Naive B cell (primary cell): ENCODE measurements around the gene IRF2BP2. TPM values are rescaled to one million over a fixed set of nuclear protein-coding genes. Genes with fewer than 3 reads are reported as not detected.

ENCODE experiments used
- ATAC-seq, 2 donors: fragments of 150-1000 bp; cut with Tn5 transposase; 2 replicates each; pipeline ENCODE4 v1.10.0; 2021; ENCODE audit warnings: low read depth in 2 of 2, mild to moderate bottlenecking in 2 of 2, moderate library complexity in 2 of 2
- DNase-seq: peaks from one replicate; pipeline ENCODE4 v3.0.0; 2022
- H3K27ac Mint-ChIP-seq, 6 donors: one replicate each; pipeline ENCODE4 v1.8.0; 2020 to 2022; ENCODE audit warnings: mild to moderate bottlenecking in 6 of 6, mixed read lengths in 6 of 6, moderate library complexity in 5 of 6, inconsistent platforms in 2 of 6
- H3K27me3 Mint-ChIP-seq, 3 donors: one replicate each; pipeline ENCODE4 v1.8.0; 2021 to 2022; ENCODE audit warnings: mixed read lengths in 3 of 3, mild to moderate bottlenecking in 1 of 3
- H3K36me3 Mint-ChIP-seq, 2 donors: one replicate each; pipeline ENCODE4 v1.8.0; 2020 to 2022; ENCODE audit warnings: mixed read lengths in 2 of 2, inconsistent platforms in 1 of 2, mild to moderate bottlenecking in 1 of 2
- H3K4me1 Mint-ChIP-seq, 3 donors: one replicate each; pipeline ENCODE4 v1.8.0; 2020 to 2022; ENCODE audit warnings: mixed read lengths in 3 of 3, inconsistent platforms in 1 of 3, mild to moderate bottlenecking in 1 of 3, moderate library complexity in 1 of 3
- H3K4me3 Mint-ChIP-seq, 8 donors: one replicate each; pipeline ENCODE4 v1.8.0; 2020 to 2022; ENCODE audit warnings: mild to moderate bottlenecking in 8 of 8, mixed read lengths in 8 of 8, moderate library complexity in 8 of 8, inconsistent platforms in 2 of 8
- H3K9me3 Mint-ChIP-seq, 7 donors: one replicate each; pipeline ENCODE4 v1.8.0; 2020 to 2022; ENCODE audit warnings: mixed read lengths in 7 of 7, mild to moderate bottlenecking in 5 of 7, inconsistent platforms in 2 of 7, moderate library complexity in 1 of 7
- polyA plus RNA-seq, 6 donors: library from polyadenylated mRNA; unstranded; fragments of 300-500 nt; fragmentation: Illumina TruSeq; gene quantifications; one replicate each; pipeline ENCODE4 v1.2.3, GENCODE V29; 2021; ENCODE audit warnings: low read depth in 6 of 6

IRF2BP2 gene
- polyA plus RNA-seq, 6 donors from 2014 or later: 40.3 to 66.1 (median 55.3) TPM

DNA sequence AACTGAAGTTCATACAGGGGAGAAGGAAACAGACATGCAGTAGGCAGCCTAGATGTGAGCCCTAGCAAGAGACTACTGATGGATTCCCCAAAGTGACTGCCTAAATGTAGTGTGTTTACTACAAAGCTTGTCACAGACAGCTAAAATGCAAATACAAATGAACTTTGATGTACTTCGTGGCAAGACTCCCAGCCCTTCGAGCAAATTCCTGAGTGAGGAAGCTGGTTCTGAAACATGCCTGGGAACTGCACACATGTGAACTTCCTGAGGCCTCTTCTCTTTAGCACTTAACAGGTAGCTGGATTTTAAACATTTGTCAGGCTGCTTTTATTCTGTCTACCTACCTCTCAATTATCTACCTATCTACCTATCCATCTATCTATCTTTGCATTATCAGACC lies 6.7 kb upstream of the IRF2BP2 start:
- Mint-ChIP-seq H3K27me3 (no peaks in the 10 kb centered on the region), H3K27ac (no peak overlapping the region), H3K4me1 (peaks cover 20 to 28% (median 27%) of the 10 kb centered on the region in 3 donors), H3K4me3 (no peak overlapping the region), H3K36me3 (no peaks in the 10 kb centered on the region), H3K9me3 (no peaks in the 10 kb centered on the region)
- ATAC-seq (no peak), DNase-seq (no peak)

DNA sequence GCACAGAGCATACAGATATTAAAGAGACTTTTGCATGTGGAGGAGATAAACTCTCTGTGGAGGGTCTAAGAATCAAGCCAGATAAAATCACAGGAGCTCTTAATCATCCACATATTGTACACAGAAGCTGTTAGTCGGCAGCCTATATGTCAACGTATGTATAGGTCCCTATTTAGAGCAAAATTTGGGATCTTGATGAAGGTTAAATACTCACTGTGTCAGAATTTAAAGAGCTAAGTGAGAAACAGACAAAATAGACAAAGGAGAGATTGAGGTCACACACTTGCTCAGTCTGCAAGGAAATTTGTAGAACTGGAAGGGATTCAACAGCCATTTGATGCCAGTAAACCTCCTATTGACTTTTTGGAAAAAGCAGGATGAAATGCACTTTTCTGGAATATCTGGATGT lies 4.1 kb upstream of the IRF2BP2 start:
- peaks cover 25 to 34% (median 26%) of the 10 kb centered on the region in 3 donors for H3K4me1 Mint-ChIP-seq
- H3K27me3 Mint-ChIP-seq: peaks cover 0 to 5% (median 0%) of the 10 kb centered on the region in 3 donors
- peaks cover 0 to 2% (median 0%) of the 10 kb centered on the region in 7 donors for H3K9me3 Mint-ChIP-seq
- DNase-seq: no peak
- no peak for ATAC-seq
- H3K27ac Mint-ChIP-seq: peak overlapping the region in 4 of 6 donors; percentile 29 to 100 (median 64)
- H3K36me3 Mint-ChIP-seq: no peaks in the 10 kb centered on the region
- H3K4me3 Mint-ChIP-seq: peak overlapping the region in 2 of 8 donors; percentile 18 to 88

DNA sequence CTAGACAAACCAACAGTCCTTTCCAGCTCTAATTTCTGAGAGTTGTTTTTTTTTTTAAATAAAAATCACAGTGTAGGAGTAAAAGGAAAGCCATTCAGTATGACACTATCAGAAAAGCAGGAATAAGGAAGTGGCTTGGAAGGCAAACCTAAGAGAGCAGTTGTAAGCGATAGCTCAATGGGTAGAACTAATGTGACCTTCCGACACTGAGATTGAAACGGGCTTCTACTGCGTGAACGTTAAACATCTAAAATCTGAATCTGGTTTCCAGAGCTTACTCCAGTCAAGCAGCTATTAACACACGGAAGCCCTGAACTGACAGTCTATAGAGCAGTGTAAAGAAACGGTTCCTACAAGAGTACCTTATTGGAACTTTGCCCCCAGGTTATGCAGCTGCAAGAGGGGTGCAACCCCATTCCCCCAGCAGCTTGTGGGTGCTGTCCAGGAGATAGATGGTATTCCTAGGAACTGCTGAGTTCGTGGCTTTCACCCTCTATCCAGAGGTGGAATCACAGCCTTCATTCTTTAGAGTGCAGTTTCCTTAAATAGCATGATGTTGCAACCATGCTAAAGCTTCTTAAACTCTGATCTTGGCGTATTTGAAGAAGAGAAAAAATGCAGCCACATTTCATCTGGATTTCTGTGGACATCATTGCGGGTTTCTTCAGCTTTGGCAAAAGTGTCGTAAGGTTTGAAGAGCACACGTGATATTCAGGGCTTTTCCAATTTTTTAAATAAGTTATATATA lies 3.3 kb upstream of the IRF2BP2 start:
- DNase-seq: no peak

DNA sequence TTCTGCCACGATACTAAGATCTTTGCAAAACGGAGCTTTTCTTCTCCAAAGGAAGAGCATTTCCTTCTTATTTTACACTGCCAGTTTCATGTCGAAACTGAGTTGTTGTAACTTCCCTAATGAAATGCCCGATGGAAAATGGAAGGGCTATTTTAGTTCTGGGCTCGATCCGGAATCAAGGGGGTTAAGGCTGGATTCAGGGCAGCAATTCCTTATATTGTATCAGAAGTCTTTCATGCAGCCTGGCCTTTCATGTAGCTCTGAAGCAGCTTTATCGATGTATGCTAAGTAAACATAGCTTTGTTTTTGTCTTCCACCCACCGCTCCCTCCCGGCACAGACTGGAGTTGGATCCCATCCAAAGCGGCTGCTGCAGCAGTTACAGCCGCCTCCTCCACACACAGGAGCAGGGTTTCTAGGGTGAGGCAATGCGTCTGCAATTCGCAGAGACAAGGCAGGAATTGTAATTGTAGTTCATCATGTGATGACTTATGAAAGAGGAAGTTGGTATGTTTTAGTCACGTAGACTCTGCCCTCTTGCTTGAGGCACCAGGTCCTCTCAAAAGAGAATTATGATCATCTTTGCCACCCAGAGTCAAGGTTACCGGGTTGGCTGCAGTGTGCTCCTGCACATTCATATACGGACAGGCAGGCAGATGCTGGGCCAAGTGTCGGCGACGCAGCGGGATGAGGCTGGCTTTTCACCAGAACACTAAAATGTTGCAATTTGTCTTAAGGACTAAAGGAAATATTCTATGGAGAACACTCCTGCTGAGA lies 2.6 kb upstream of the IRF2BP2 start:
- Mint-ChIP-seq H3K9me3 (peaks cover 0 to 2% (median 0%) of the 10 kb centered on the region in 7 donors), H3K36me3 (peaks cover 0 to 7% of the 10 kb centered on the region in 2 donors), H3K4me3 (peak overlapping the region; percentile 86 to 97 (median 92)), H3K27me3 (peaks cover 0 to 5% (median 0%) of the 10 kb centered on the region in 3 donors), H3K27ac (peak overlapping the region; percentile 99 to 100 (median 99)), H3K4me1 (peaks cover 34 to 41% (median 34%) of the 10 kb centered on the region in 3 donors)
- DNase-seq (peak; percentile 85), ATAC-seq (peak; percentile 36)

More for the DNA sequence above, 3.3 kb upstream of the IRF2BP2 start:
- Mint-ChIP-seq H3K36me3 (no peaks in the 10 kb centered on the region), H3K9me3 (peaks cover 0 to 2% (median 0%) of the 10 kb centered on the region in 7 donors), H3K27me3 (peaks cover 0 to 5% (median 0%) of the 10 kb centered on the region in 3 donors), H3K4me1 (peaks cover 26 to 35% (median 26%) of the 10 kb centered on the region in 3 donors), H3K27ac (peak overlapping the region; percentile 99 to 100 (median 99)), H3K4me3 (peak overlapping the region; percentile 86 to 97 (median 92))
- no peak for ATAC-seq

DNA sequence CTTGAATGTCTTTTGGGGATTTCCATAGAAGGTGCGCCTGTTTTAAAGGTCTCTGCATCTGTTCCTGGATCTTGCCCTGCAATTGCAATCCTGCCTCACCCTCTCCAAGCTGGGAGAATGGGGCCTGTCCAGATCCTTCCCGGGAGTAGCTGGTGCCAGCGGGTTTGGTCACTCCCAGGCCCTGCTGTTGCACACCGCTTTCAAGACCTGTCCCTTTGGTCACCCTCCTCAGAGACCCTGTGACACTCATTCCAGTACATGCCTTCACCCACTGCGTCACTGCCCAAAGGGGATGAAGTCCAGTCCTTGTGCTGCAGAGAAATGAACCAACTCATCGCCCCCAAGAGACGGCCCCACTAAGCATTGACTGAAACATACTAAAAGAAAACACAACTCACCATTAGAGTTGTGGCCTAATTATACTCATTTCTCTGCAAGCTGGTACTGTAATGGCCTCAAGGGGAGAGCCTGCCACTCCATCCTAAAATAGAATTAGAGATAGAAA lies 1.9 kb upstream of the IRF2BP2 start:
- ATAC-seq (no peak), DNase-seq (no peak)
- H3K36me3 Mint-ChIP-seq: peaks cover 0 to 7% of the 10 kb centered on the region in 2 donors
- peak overlapping the region; percentile 86 to 97 (median 92) for H3K4me3 Mint-ChIP-seq
- peaks cover 40 to 44% (median 40%) of the 10 kb centered on the region in 3 donors for H3K4me1 Mint-ChIP-seq
- H3K27me3 Mint-ChIP-seq: peaks cover 0 to 5% (median 0%) of the 10 kb centered on the region in 3 donors
- peaks cover 0 to 2% (median 0%) of the 10 kb centered on the region in 7 donors for H3K9me3 Mint-ChIP-seq
- H3K27ac Mint-ChIP-seq: peak overlapping the region; percentile 99 to 100 (median 99)

DNA sequence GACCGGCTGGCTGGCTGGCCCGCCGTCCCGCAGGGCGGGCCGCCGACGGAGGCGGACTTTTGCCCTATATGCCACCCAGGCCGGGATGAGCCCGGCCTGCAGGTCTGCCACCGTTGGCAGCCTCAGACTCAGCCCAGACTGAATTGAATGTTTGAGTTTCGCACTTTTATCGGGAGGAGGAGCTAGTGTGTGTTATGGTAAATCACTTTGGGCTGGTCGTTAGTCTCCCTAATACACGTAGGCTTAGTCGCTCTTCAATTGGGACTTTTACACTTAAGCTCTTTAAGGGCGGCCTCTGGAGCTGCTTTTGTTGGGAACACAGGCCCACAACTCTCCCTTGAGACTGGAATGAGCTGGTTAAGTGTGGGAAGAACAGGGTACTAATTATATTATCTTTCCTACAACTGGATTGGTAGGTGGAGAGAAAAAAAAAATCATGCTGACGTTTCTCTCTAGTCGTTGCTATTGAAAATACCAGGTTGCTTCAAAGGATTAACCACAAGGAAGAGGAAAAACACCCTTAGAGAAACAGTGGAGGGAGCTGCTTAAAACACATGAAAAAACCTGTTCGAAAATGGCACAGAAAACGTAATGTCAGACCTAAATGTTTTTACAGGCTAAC lies 1.4 kb upstream of the IRF2BP2 start:
- Mint-ChIP-seq H3K27ac (peak overlapping the region; percentile 99 to 100 (median 99)), H3K36me3 (peaks cover 0 to 7% of the 10 kb centered on the region in 2 donors), H3K4me1 (peaks cover 44 to 47% (median 46%) of the 10 kb centered on the region in 3 donors), H3K9me3 (peaks cover 0 to 2% (median 0%) of the 10 kb centered on the region in 7 donors), H3K27me3 (peaks cover 0 to 5% (median 0%) of the 10 kb centered on the region in 3 donors), H3K4me3 (peak overlapping the region; percentile 86 to 97 (median 92))
- ATAC-seq (peak; percentile 30 to 32), DNase-seq (peak; percentile 72)

DNA sequence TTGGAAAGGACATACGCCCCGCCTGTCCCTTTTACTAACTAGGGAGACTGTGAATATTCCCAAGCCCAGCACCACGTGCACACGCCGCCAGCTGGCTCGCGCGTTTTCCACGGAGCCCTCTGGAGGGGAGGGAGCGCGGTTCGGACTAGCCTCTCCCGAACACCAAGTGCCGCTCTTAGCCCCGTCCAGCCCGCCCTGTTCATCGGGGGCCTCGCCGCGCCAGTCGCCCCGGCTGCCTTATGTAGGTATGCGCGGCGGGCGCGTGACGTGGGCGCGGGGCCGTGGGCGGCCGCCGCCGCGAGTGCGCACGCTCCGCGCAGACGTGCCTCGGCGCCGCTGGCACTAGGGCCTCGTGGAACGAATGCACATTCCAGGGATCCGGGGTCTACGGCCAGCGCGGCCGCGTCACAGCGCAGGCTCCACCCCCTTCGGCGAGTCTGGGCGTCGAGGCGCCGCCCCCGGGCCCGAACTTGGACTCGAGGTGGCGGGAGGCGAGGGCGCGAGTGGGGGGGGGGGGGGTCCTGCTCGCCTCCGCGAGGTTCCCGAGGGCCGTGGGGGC lies 767 bp upstream of the IRF2BP2 start:
- ATAC-seq (peak; percentile 44 to 54), DNase-seq (peak; percentile 88)
- peak overlapping the region; percentile 86 to 97 (median 96) for H3K4me3 Mint-ChIP-seq
- H3K36me3 Mint-ChIP-seq: peaks cover 0 to 7% of the 10 kb centered on the region in 2 donors
- peaks cover 50 to 53% (median 52%) of the 10 kb centered on the region in 3 donors for H3K4me1 Mint-ChIP-seq
- peaks cover 0 to 5% (median 0%) of the 10 kb centered on the region in 3 donors for H3K27me3 Mint-ChIP-seq
- H3K27ac Mint-ChIP-seq: peak overlapping the region; percentile 97 to 100 (median 99)
- H3K9me3 Mint-ChIP-seq: peaks cover 0 to 2% (median 0%) of the 10 kb centered on the region in 7 donors

DNA sequence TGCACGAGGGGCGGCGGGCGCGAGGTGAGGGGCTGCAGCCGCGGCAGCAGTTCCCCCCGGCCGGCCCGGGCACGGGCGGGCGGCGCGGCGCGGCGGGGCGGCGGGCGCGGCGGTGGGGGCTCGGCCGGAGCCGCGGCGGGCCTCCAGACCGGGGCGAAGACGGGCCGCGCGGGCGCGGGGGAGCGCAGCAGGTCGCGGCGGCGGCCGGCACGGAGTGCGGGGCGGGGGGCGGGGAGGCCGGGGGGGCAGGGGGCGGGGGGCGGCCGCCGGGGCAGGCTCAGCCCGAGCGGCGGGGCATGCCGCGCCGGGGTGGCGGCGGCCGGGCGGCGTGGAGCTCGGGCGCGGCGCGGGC lies 311 bp downstream of the IRF2BP2 start:
- Mint-ChIP-seq H3K9me3 (peaks cover 0 to 2% (median 0%) of the 10 kb centered on the region in 7 donors), H3K4me1 (peaks cover 58 to 63% (median 59%) of the 10 kb centered on the region in 3 donors), H3K4me3 (peak overlapping the region in 4 of 8 donors; percentile 91 to 97 (median 96)), H3K36me3 (peaks cover 0 to 7% of the 10 kb centered on the region in 2 donors), H3K27me3 (peaks cover 0 to 5% (median 0%) of the 10 kb centered on the region in 3 donors), H3K27ac (peak overlapping the region in 3 of 6 donors; percentile 97 to 100 (median 98))
- no peak for ATAC-seq
- no peak for DNase-seq

DNA sequence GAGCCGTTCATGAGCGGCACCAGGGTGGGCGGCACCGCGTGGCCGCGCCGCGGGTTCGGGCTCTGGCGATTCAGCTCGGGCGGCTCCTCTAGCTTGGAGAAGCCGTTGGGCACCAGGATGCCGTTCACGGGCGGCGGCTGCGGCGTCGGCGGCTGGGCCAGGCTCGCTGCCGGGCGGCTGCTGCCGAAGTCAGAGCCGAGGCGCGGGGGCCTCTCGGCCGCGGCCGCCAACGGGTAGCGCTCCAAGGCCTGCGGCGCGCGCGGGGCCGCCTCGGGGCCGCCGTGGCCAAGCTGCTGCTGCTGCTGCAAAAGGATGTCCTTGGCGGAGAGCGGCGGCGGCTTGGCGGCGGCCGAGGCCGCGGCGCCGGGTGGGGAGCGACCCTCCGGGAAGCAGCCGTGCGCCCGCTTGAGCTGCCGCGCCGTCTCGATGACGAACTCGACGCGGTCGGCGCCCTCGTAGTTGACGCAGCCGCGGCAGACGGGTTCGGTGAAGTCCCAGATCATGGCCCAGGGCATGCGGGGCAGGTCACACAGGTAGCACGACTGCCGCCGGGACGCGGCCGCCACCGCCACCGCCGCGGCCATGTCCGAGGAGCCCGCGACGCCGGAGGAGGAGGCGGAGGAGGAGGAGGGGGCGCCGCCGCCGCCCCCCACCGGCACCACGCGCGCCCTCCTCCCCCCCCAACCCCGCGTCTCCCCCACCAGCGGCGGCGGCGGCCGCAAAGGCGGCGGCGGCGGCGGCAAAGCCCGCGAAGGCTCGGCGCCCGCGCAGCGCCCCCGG lies 877 bp downstream of the IRF2BP2 start:
- peaks cover 0 to 5% (median 0%) of the 10 kb centered on the region in 3 donors for H3K27me3 Mint-ChIP-seq
- H3K36me3 Mint-ChIP-seq: peaks cover 0 to 7% of the 10 kb centered on the region in 2 donors
- H3K27ac Mint-ChIP-seq: peak overlapping the region; percentile 80 to 100 (median 93)
- DNase-seq: peak; percentile 81
- H3K4me3 Mint-ChIP-seq: peak overlapping the region; percentile 71 to 93 (median 85)
- ATAC-seq: peak; percentile 26 to 27
- peaks cover 61 to 66% (median 62%) of the 10 kb centered on the region in 3 donors for H3K4me1 Mint-ChIP-seq
- H3K9me3 Mint-ChIP-seq: peaks cover 0 to 2% (median 0%) of the 10 kb centered on the region in 7 donors

DNA sequence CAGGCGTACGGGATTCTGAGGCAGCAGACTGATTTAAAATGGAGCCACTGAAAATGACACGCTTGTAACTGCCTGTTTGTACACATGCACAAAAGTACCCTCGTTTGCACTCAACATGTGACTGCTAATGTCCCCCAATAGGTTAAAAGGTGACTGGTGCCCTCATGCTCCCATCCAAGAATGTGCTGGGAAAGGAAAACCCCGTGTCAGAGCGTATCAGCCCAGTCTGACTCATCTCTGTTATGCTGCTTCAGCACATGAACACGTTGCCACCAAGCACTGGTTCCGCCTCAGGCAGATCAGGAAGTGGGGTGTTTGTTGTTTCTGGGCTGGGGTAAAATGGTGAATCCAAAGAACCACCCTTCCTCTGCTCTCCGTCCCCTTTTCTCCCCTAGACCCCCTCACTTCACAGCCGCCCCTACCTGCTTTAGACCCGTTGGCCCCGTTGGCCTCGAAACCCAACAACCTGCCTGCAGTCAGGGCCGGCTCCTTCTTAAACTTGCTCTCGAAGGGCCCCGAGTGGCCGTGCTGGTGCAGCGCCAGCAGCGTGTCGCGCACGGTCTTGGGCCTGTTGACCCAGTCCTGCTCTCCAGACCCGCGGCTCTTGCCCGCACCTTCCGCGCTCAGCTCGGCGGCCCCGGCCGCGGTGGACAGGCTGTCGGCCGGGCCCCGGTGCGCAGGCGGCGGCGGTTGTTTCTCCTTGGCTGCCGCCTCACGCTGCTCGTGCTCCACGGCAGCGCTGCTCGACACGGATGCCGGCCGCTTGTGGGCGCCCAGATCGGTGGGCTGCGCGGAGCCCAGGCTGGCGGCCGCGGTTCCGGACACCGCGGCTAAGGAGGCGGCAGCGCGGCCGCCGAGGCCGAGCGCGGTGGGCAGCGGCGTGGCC lies 1.7 kb downstream of the IRF2BP2 start:
- ATAC-seq: peak; percentile 26 to 31
- H3K9me3 Mint-ChIP-seq: peaks cover 0 to 2% (median 0%) of the 10 kb centered on the region in 7 donors
- DNase-seq: peak; percentile 79
- H3K4me1 Mint-ChIP-seq: peaks cover 63 to 71% (median 65%) of the 10 kb centered on the region in 3 donors
- H3K27me3 Mint-ChIP-seq: peaks cover 0 to 5% (median 0%) of the 10 kb centered on the region in 3 donors
- peaks cover 0 to 7% of the 10 kb centered on the region in 2 donors for H3K36me3 Mint-ChIP-seq
- H3K4me3 Mint-ChIP-seq: peak overlapping the region; percentile 91 to 99 (median 92)
- H3K27ac Mint-ChIP-seq: peak overlapping the region; percentile 96 to 100 (median 98)
